ENCODE data around the gene DHX38. TPM values are rescaled to one million over a fixed set of nuclear protein-coding genes. Genes with fewer than 3 reads are reported as not detected.

DHX38 gene
- total RNA-seq, 1 experiment from 2014 or later = 31.3 TPM

DNA sequence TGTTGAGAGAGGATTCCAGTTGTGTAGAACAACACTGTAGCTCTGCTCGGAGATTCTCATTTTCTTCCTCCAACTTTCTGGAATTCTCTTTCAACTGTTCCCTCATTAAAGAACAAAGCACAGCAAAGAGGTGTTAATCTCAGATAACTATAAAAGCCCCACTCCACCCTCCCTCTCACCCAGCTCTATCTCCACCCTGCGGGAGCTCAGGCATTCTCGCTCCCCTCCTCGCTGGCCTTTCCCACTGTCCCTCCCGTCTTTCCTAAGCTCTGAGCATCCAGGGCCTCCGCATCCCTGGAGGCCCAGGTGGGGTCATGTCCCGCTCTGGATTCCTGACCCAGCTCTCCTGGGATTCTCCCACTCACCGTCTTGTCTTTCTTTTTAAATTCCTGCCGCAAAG lies 35.1 kb downstream of the DHX38 start:
- Histone ChIP-seq H3K4me3 (no peak overlapping the region), H3K27me3 (no peaks in the 10 kb centered on the region), H3K36me3 (no peaks in the 10 kb centered on the region), H3K9me3 (no peaks in the 10 kb centered on the region)
- DNase-seq = no peak

DNA sequence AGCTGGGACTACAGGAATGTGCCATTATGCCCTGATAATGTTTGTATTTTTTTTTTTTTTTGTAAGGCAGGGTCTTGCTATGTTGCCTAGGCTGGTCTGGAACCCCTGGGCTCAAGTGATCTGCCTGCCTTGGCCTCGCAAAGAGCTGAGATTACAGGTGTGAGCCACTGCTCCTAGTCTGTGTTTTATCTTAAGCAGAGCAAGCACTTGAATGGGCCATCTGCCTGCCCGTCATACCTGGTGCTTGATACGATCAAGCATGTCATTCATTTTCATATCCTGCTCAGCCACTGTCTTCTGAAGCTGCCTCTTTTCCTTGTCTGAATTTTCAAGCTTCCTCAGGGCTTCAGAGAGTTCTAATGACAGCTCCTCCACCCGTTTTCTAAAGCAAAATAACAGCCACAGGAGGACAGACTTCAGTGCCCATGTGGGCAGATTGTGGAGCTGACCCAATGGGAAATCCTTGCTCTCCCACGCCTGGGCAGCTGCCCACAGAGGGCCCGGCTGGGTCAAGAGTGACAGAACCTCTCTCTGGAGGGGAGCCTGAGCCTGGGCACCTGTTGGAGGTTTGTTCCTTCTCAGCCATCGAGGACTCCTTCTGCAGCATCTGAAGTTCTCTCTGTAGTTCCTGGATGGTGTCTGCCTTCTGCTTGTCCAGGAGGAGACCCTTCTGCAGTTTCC lies 36.5 kb downstream of the DHX38 start:
- no peak for DNase-seq
- H3K4me3 ChIP-seq = no peak overlapping the region

DNA sequence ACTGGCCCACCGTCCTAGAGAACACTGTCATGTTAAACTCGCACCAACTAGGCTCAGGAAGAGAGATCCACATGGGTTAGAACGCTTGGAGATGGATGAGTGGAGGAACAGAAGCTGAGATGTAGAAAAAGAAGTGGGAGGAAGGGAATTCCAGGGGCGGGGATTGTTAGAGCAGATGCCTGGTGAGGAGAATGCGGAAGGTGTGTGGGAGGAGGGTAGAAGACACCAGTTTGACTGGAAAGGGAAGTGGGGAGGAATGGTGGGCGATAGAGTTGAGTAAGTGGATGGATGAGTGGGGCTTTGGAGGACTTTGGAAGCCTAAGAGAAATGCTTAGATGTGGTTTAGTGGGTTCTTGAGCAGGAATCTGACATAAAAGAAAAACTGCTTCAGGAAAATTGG lies 37.4 kb downstream of the DHX38 start:
- Histone ChIP-seq H3K36me3 (no peaks in the 10 kb centered on the region), H3K27me3 (no peaks in the 10 kb centered on the region), H3K4me3 (no peak overlapping the region), H3K9me3 (no peaks in the 10 kb centered on the region)
- DNase-seq = no peak

More for the DNA sequence above, 36.5 kb downstream of the DHX38 start:
- H3K9me3 ChIP-seq = no peaks in the 10 kb centered on the region
- no peaks in the 10 kb centered on the region for H3K27me3 ChIP-seq
- H3K36me3 ChIP-seq = no peaks in the 10 kb centered on the region

DNA sequence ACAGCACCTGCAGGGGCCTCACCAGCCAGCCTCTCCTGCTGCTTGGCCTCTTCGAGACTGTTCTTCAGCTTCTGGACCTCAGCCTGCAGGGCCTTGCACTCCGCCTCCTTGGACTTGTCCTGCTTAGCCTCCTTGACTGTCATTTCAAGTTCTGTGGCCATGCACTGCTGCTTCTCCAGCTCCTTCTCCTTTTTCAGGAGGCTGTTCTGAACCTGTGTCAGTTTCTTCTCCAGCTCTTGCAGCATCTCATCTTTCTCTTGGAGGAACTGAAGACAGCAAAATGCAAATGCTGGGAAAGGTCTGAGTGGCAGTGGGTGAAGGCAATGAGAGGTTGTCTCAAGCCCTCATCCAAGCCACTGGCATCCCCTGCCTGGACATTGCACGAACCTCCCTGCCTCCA lies 39.1 kb downstream of the DHX38 start:
- no peak for DNase-seq

DNA sequence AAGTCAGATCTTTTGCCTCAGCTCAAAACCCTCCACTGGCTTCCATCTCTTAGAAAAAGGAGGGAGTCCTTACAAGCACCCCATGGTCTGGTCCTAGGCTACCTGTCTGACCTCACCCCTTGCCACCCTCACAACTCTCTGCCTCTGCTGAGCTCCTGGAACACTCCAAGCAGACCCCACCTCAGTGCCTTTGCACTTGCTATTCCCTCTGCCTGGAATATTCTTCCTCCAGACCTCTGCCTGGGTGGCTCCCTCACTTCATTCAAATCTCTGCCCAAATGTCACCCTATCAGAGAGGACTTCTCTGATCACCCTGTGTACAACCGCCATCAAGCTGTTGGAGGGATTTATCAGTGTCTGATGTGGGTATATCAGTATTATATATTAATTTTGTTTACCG lies 40.9 kb downstream of the DHX38 start:
- Histone ChIP-seq H3K27me3 (no peaks in the 10 kb centered on the region), H3K36me3 (no peaks in the 10 kb centered on the region), H3K9me3 (no peaks in the 10 kb centered on the region), H3K4me3 (no peak overlapping the region)
- no peak for DNase-seq

More for the DNA sequence above, 39.1 kb downstream of the DHX38 start:
- H3K36me3 ChIP-seq = no peaks in the 10 kb centered on the region
- no peaks in the 10 kb centered on the region for H3K9me3 ChIP-seq
- H3K27me3 ChIP-seq = no peaks in the 10 kb centered on the region
- no peak overlapping the region for H3K4me3 ChIP-seq

DNA sequence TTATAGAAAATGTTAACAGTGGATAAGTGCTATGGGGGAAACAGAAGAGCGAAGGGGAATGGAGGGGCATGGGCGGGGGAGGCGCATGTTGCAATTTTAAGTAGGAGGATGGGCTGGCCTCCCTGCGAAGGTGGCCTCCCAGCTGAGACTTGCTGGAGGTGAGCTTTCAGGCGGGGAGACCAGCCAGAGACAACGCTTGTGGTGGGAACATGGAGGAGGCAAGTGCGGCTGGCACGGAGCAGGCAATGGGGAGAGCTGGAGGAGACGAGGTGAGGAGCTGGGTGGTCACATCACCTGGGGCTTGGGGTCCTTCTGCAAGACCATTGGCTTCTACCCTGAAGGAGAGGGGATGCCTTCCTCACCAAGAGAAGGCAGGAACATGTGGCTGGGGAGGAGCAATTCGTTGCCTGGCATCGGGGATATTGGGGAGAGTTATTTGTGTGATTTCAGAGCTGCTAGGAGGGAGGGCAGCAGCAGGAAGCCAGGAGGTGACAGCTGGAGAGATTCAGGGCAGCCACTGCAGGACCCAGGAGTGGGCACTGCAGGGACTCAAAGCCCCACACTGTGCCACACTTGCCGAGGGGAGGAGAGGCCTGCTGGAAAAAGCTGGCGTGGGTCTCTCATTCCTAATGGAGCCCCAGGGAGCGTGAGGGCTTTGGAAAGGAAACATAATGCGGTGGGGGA lies 43.9 kb downstream of the DHX38 start:
- H3K9me3 ChIP-seq = no peaks in the 10 kb centered on the region
- H3K4me3 ChIP-seq = no peak overlapping the region
- H3K36me3 ChIP-seq = no peaks in the 10 kb centered on the region
- no peak for DNase-seq
- no peaks in the 10 kb centered on the region for H3K27me3 ChIP-seq

DNA sequence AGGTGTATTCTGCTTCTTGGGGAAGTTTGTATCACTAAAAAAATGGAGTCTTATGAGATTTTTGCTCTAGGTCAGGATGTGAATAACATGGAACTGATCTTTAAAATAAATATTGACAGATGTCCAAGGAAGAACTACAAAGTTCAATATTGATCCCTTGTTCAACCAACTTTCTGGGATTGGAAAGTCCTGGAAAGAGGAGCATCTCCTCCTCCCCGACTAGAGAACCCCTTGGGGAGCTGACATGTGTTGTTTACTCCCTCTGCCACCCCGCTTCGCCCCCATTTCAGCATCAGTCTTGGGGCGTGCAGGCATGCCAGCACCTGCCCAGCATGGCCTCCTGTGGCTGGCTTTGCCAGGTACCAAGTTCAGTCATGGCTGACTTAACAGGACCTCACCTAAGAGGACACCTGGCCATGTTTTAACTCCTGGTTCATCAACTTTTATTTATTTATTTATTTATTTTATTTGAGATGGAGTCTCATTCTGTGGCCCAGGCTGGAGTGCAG lies 44.5 kb downstream of the DHX38 start:
- H3K27me3 ChIP-seq = no peaks in the 10 kb centered on the region
- no peak overlapping the region for H3K4me3 ChIP-seq
- no peaks in the 10 kb centered on the region for H3K9me3 ChIP-seq
- H3K36me3 ChIP-seq = no peaks in the 10 kb centered on the region
- no peak for DNase-seq

DNA sequence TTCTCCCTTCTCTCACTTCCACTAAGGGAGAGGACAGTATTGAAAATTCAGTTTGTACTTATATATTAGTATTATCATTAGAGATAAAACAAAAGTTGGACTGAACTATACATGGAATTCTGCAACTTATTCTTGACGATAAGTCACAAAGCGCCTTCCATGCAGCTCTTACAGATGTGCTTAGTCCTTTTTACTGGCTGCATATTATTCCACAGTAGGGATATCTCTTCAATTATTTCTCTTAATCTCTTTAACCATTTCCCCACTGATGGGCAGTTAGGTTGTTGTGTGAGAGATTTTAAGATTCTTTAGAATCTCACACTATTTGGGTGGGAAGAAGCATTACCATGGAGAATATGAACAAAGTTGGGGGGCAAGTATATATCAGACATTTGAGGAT lies 46.3 kb downstream of the DHX38 start:
- Histone ChIP-seq H3K36me3 (no peaks in the 10 kb centered on the region), H3K4me3 (no peak overlapping the region), H3K27me3 (no peaks in the 10 kb centered on the region), H3K9me3 (no peaks in the 10 kb centered on the region)
- no peak for DNase-seq

DNA sequence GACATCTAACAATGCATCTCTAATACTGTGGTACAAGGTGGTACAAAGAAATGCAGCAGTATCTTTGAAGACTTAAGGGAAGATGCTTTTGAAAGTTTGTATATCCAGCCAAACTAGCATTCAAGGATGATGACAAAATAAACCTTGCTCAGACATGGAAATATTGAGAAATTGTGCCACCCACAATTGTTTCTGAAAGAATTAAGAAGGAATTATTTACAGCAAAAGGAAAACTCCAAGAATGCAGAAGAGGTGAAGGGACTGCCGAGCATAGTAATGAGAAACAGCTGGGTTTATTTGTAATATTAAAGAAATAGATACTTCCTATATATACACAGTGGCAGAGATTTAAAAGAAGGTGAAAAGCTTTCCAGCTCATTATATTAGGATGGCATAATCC lies 48.8 kb downstream of the DHX38 start:
- Histone ChIP-seq H3K9me3 (no peaks in the 10 kb centered on the region), H3K27me3 (no peaks in the 10 kb centered on the region), H3K4me3 (no peak overlapping the region), H3K36me3 (no peaks in the 10 kb centered on the region)
- DNase-seq = no peak

DNA sequence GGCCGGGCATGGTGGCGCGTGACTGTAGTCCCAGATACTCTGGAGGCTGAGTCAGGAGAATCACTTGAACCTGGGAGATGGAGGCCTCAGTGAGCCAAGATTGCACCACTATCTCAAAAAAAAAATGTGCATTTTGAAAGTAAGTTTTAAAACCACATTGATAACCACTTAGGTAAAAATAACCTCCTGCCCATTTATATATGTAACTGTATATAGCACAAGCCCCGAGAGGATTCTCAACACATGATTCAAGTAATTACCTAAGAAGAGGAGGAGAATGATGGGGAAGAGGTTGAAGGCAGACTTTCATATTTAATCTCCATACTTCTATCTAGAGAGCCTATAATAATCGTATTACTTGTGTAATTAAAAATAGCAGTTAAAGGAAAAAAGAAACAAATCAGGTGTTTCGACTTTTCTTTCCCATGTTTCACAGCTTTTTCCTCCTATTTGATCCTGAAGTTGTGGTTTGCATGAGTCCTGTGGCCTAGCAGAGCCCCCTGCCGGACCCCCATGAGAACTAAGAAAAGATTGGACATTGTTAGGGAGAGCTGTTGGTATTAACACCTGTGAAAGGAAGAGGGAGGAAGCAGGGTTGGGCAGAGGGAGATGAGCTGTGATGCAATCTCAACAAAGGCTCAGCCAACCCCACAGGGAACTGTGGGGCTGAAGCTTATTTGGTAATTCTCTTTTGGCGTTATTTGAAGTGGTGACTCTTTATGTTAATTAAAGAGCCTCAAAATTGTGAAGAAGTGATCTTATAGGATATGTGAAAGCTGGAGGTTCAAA lies 56.2 kb downstream of the DHX38 start:
- Histone ChIP-seq H3K9me3 (no peaks in the 10 kb centered on the region), H3K36me3 (no peaks in the 10 kb centered on the region), H3K4me3 (no peak overlapping the region), H3K27me3 (no peaks in the 10 kb centered on the region)
- no peak for DNase-seq

DNA sequence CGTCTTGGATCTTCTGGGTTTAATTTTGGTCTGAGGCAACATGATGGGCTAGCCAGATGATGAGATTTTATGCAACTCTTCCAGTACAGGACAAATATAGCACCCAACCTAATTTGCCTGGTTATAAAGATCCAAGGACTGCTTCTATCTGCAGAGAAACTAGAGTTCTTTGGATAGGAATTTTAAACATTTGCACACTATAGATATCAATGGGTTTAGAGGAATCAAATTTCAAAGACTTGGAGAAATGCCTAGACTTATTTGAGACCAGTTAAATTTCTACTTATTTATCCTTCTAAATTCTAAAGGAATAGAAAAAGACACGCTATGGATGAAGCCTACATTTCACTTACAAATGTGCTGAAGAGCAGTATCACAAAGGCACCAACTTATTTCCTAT lies 65.7 kb downstream of the DHX38 start:
- no peaks in the 10 kb centered on the region for H3K27me3 ChIP-seq
- DNase-seq = no peak
- no peaks in the 10 kb centered on the region for H3K36me3 ChIP-seq
- no peaks in the 10 kb centered on the region for H3K9me3 ChIP-seq
- H3K4me3 ChIP-seq = no peak overlapping the region

DNA sequence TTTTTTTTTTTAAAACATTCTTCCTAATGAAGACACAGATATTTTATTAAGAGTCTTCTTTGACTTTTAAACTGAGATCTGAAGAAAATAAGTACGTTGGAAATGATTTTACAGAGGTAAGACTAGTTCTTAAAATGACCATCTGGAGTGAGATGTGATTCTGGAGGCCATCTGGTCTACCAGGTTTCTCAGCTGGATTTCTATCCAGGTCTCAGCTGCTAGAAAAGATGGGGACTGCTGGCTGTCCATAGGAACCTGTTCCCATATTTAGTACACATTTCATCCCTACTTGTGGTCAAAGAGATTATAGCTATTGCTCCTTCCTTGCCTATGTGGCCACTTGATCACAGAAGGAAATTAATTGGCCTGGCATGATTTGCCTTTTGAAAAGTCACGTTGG lies 66.2 kb downstream of the DHX38 start:
- no peaks in the 10 kb centered on the region for H3K36me3 ChIP-seq

DNA sequence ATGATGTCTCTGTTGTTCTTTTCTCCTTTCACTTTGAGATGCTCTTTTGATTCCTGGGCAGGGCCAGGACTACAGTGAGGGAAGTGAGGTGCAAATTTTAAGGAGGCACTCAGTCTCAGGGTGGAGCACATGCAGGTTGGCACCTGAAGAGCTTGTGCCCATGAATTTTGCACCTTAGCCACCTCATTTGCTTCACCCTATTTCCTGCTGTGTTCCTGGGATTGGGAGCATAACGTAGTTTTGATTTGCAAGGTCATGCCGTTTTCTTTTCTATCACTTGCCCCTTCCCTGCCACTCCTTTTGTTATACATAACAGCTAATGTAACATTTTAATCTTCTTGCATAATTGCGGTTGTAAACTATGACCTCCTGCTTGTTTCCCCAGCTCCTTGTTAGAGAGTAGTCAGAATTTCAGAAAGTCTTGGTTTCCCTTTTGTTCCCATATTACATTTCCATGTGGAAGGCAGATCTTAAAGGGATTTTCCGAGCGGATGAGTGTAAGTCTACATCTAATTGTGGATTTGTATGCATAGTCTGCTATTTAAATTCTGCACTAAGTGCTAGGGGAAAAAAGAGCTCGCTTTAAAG lies 68.6 kb downstream of the DHX38 start:
- Histone ChIP-seq H3K36me3 (no peaks in the 10 kb centered on the region), H3K4me3 (no peak overlapping the region), H3K9me3 (no peaks in the 10 kb centered on the region), H3K27me3 (no peaks in the 10 kb centered on the region)
- DNase-seq = no peak

More for the DNA sequence above, 66.2 kb downstream of the DHX38 start:
- Histone ChIP-seq H3K9me3 (no peaks in the 10 kb centered on the region), H3K4me3 (no peak overlapping the region), H3K27me3 (no peaks in the 10 kb centered on the region)
- no peak for DNase-seq

Other genes with a start within 250 kb of the DHX38 start
- gene ATXN1L, start 247.9 kb upstream of the DHX38 start, total RNA-seq (2014; rRNA removed; shearing (Covaris generic); ENCODE audit: low replicate concordance) = 1.2 and 6.5 TPM in 2 replicates
- gene ZNF821, start 209.7 kb upstream of the DHX38 start, total RNA-seq (2014; rRNA removed; shearing (Covaris generic); ENCODE audit: low replicate concordance) = 4.3 and 17.7 TPM in 2 replicates
- gene IST1, start 198.3 kb upstream of the DHX38 start, total RNA-seq (2014; rRNA removed; shearing (Covaris generic); ENCODE audit: low replicate concordance) = 93.5 and 95.1 TPM in 2 replicates
- gene PKD1L3, start 93.4 kb upstream of the DHX38 start, total RNA-seq (2014; rRNA removed; shearing (Covaris generic); ENCODE audit: low replicate concordance) = not detected in 2 replicates
- gene DHODH, start 85.1 kb upstream of the DHX38 start, total RNA-seq (2014; rRNA removed; shearing (Covaris generic); ENCODE audit: low replicate concordance) = 4.5 and 12.8 TPM in 2 replicates
- not detected in 2 replicates for gene HP, start 39.3 kb upstream of the DHX38 start, total RNA-seq (2014; rRNA removed; shearing (Covaris generic); ENCODE audit: low replicate concordance)
- gene HPR, start 30.6 kb upstream of the DHX38 start, total RNA-seq (2014; rRNA removed; shearing (Covaris generic); ENCODE audit: low replicate concordance) = not detected in 2 replicates
- gene TXNL4B, start 227 bp upstream of the DHX38 start, total RNA-seq (2014; rRNA removed; shearing (Covaris generic); ENCODE audit: low replicate concordance) = 7.5 and 10.1 TPM in 2 replicates
- gene PMFBP1, start 78.3 kb downstream of the DHX38 start, total RNA-seq (2014; rRNA removed; shearing (Covaris generic); ENCODE audit: low replicate concordance) = not detected in 2 replicates

Measured in MG63 (cell line).